Gastrocnemius medialis (tissue), 4 donors: Measurements from ENCODE around the gene EFNB2.

Experiments
- CTCF ChIP-seq, 5 experiments: fragments of 450-650 bp in 3 of 5; fragments of 200-600 bp in 2 of 5; sonication (generic) in 2 of 5; IDR thresholded peaks in 4 of 5; conservative IDR thresholded peaks in 1 of 5; 1 replicate in 4 of 5; 2 replicates in 1 of 5; pipeline ENCODE4 v1.5.1; 2016 to 2019; ENCODE audit warnings: antibody characterized with exemption in 5 of 5, mild to moderate bottlenecking in 3 of 5, moderate library complexity in 3 of 5
- POLR2A ChIP-seq, 2 donors: fragments of 450-650 bp; IDR thresholded peaks; one replicate each; pipeline ENCODE4 v1.6.1; 2017; ENCODE audit warnings: antibody characterized with exemption in 2 of 2, mild to moderate bottlenecking in 2 of 2, moderate library complexity in 2 of 2

- TF ChIP-seq POLR2A (IDR thresholded peaks at IDR 0.05) = no peak
- TF ChIP-seq CTCF (IDR thresholded peaks at IDR 0.05 in 4 of 5, conservative IDR thresholded peaks at IDR 0.05 in 1 of 5) = no peak
Measured at GRCh38 chr13:106581225-106581624, 45.8 kb upstream of the EFNB2 start.
